SK-N-SH (cell line): ENCODE results near the gene F13B. TPM values are rescaled to one million over a fixed set of nuclear protein-coding genes. Genes with fewer than 3 reads are reported as not detected.

ENCODE experiments used
- CTCF ChIA-PET: fragments of 300-600, 350-600 bp; formaldehyde crosslinking; extraction: SDS; loops from one replicate; lab custom pipeline; 2021; lab: Yijun Ruan, JAX
- POLR2A ChIA-PET: fragments of 350-600 bp; sonication (Branson Sonifier 250); formaldehyde crosslinking; extraction: SDS; loops from one replicate; lab custom pipeline; 2020; ENCODE audit warnings: antibody characterized with exemption, inconsistent platforms; lab: Yijun Ruan, JAX
- DNase-seq: peaks from one replicate; pipeline ENCODE4 v3.0.0; 2012
- H2AFZ ChIP-seq: fragments of 200-600 bp; sonication (generic); 2 replicates; pipeline ENCODE4 v1.8.1; 2016; ENCODE audit warnings: antibody characterized with exemption, mild to moderate bottlenecking, low read depth
- H3F3A ChIP-seq: fragments of 200-600 bp; sonication (generic); replicated peaks from 2 replicates; pipeline ENCODE3; 2016; ENCODE audit warnings: antibody characterized with exemption, mild to moderate bottlenecking; ENCODE audit not compliant: insufficient read depth
- H3K27ac ChIP-seq, 2 experiments: fragments of 200-500 bp in 1 of 2; fragments of 200-600 bp in 1 of 2; sonication (Bioruptor generic) in 1 of 2; sonication (generic), shearing (Covaris generic) in 1 of 2; 2 replicates each; pipeline versions ENCODE4 v1.5.1 to v1.6.1; 2014 to 2016; ENCODE audit warnings: low read depth in 2 of 2, inconsistent platforms in 1 of 2, low read length in 1 of 2, mild to moderate bottlenecking in 1 of 2, mixed read lengths in 1 of 2
- H3K27me3 ChIP-seq: fragments of 200-600 bp; sonication (generic), shearing (Covaris generic); 2 replicates; pipeline ENCODE4 v1.6.1; 2016; ENCODE audit warnings: mixed run types; ENCODE audit not compliant: insufficient read depth
- H3K36me3 ChIP-seq, 2 experiments: fragments of 200-500 bp in 1 of 2; fragments of 200-600 bp in 1 of 2; sonication (Bioruptor generic) in 1 of 2; sonication (generic) in 1 of 2; replicated peaks in 1 of 2; 2 replicates each; pipeline versions ENCODE3 to v1.5.1; 2014 to 2016; ENCODE audit warnings: low read length in 1 of 2, mild to moderate bottlenecking in 1 of 2; ENCODE audit not compliant: insufficient read depth in 2 of 2, control insufficient read depth in 1 of 2
- H3K4me1 ChIP-seq, 2 experiments: fragments of 200-500 bp in 1 of 2; fragments of 200-600 bp in 1 of 2; sonication (Bioruptor generic) in 1 of 2; sonication (generic), shearing (Covaris generic) in 1 of 2; 2 replicates each; pipeline versions ENCODE4 v1.5.1 to v1.6.1; 2014 to 2016; ENCODE audit warnings: low read depth in 1 of 2, low read length in 1 of 2, mixed run types in 1 of 2; ENCODE audit not compliant: insufficient read depth in 2 of 2, control insufficient read depth in 1 of 2
- H3K4me2 ChIP-seq: fragments of 200-600 bp; sonication (generic), shearing (Covaris generic); 2 replicates; pipeline ENCODE4 v1.6.1; 2017; ENCODE audit warnings: mixed run types
- H3K4me3 ChIP-seq, 2 experiments: fragments of 200-500 bp in 1 of 2; fragments of 200-600 bp in 1 of 2; sonication (Bioruptor generic) in 1 of 2; sonication (generic), shearing (Covaris generic) in 1 of 2; 2 replicates each; pipeline versions ENCODE4 v1.5.1 to v1.8.1; 2014 to 2016; ENCODE audit warnings: low read depth in 2 of 2, inconsistent platforms in 1 of 2, low read length in 1 of 2, mild to moderate bottlenecking in 1 of 2, mixed read lengths in 1 of 2, moderate library complexity in 1 of 2
- H3K79me2 ChIP-seq: fragments of 200-600 bp; sonication (generic); 2 replicates; pipeline ENCODE4 v1.8.1; 2017; ENCODE audit warnings: mild to moderate bottlenecking; ENCODE audit not compliant: insufficient read depth
- H3K9ac ChIP-seq: fragments of 200-600 bp; sonication (generic); 2 replicates; pipeline ENCODE4 v1.6.1; 2017; ENCODE audit warnings: mixed run types
- H3K9me2 ChIP-seq: fragments of 200-600 bp; sonication (generic); 2 replicates; pipeline ENCODE4 v1.6.1; 2017; ENCODE audit warnings: mixed run types
- H3K9me3 ChIP-seq: fragments of 200-600 bp; sonication (generic); 2 replicates; pipeline ENCODE4 v1.6.1; 2017; ENCODE audit warnings: mixed run types, mild to moderate bottlenecking, moderate library complexity
- H4K20me1 ChIP-seq: fragments of 200-600 bp; sonication (generic); 2 replicates; pipeline ENCODE4 v1.6.1; 2017; ENCODE audit warnings: mild to moderate bottlenecking, mixed run types; ENCODE audit not compliant: insufficient read depth
- EZH2phosphoT487 ChIP-seq: fragments of 200-600 bp; sonication (generic); IDR thresholded peaks from 2 replicates; pipeline ENCODE4 v1.6.1; 2017; ENCODE audit warnings: low read depth, mixed run types, mild to moderate bottlenecking, antibody characterized with exemption, moderate library complexity, borderline replicate concordance
- FOSL2 ChIP-seq: IDR thresholded peaks from 2 replicates; pipeline ENCODE4 v1.4.0; 2012; ENCODE audit warnings: low read depth, mild to moderate bottlenecking, moderate library complexity, borderline replicate concordance
- GABPA ChIP-seq: IDR thresholded peaks from 2 replicates; pipeline ENCODE4 v1.4.0; 2012; ENCODE audit warnings: low read depth, mild to moderate bottlenecking
- JUND ChIP-seq: IDR thresholded peaks from 2 replicates; pipeline ENCODE4 v1.4.0; 2012
- MEF2A ChIP-seq: IDR thresholded peaks from 2 replicates; pipeline ENCODE4 v1.4.0; 2012; ENCODE audit warnings: low read depth, borderline replicate concordance
- NRF1 ChIP-seq: IDR thresholded peaks from 2 replicates; pipeline ENCODE4 v1.6.1; 2012; ENCODE audit warnings: low read depth, mild to moderate bottlenecking, low read length
- POLR2AphosphoS5 ChIP-seq: IDR thresholded peaks from 2 replicates; pipeline ENCODE4 v1.6.1; 2012; ENCODE audit warnings: low read depth, low read length
- RFX5 ChIP-seq: IDR thresholded peaks from 2 replicates; pipeline ENCODE4 v1.6.1; 2012; ENCODE audit warnings: mild to moderate bottlenecking, improper control_type of control experiment, low read length
- SIN3A ChIP-seq: IDR thresholded peaks from 2 replicates; pipeline ENCODE4 v1.6.1; 2012; ENCODE audit warnings: low read depth, mild to moderate bottlenecking, low read length, moderate library complexity, borderline replicate concordance
- SMC3 ChIP-seq: IDR thresholded peaks from 2 replicates; pipeline ENCODE4 v1.6.1; 2012; ENCODE audit warnings: low read depth, low read length, improper control_type of control experiment
- TCF12 ChIP-seq: IDR thresholded peaks from 2 replicates; pipeline ENCODE4 v1.4.0; 2012
- TEAD4 ChIP-seq: IDR thresholded peaks from 2 replicates; pipeline ENCODE4 v1.4.0; 2012; ENCODE audit warnings: mild to moderate bottlenecking, borderline replicate concordance; ENCODE audit not compliant: insufficient read depth
- USF2 ChIP-seq: fragments of 150-350 bp; IDR thresholded peaks from 2 replicates; pipeline ENCODE4 v1.6.1; 2017; ENCODE audit warnings: antibody characterized with exemption, low read length, low read depth, borderline replicate concordance
- YY1 ChIP-seq: IDR thresholded peaks from 2 replicates; pipeline ENCODE4 v1.4.0; 2012; ENCODE audit warnings: low read depth, mild to moderate bottlenecking
- ZBTB33 ChIP-seq: IDR thresholded peaks from 2 replicates; pipeline ENCODE4 v1.4.0; 2012; ENCODE audit warnings: low read depth, borderline replicate concordance
- WGBS: methylation state at CpG from one replicate; pipeline ENCODE4 v1.1.6; 2017; ENCODE audit warnings: low lambda C conversion rate; 5-methylcytosine and 5-hydroxymethylcytosine counted together
- polyA plus RNA-seq, 3 experiments: library from polyadenylated mRNA; depleted of rRNA; stranded (reverse); fragments of >200 nt; gene quantifications; 2 replicates each; pipeline ENCODE4 v1.2.3, GENCODE V29; 2012
- TF ChIP-seq, protein P1 (sequence below): IDR thresholded peaks from 2 replicates; pipeline ENCODE4 v1.4.0; 2012; ENCODE audit warnings: low read depth, borderline replicate concordance
- TF ChIP-seq, protein P2 (sequence below): fragments of 200-600 bp; sonication (generic); IDR thresholded peaks from 2 replicates; pipeline ENCODE4 v1.6.1; 2017; ENCODE audit warnings: antibody characterized with exemption, mild to moderate bottlenecking, moderate library complexity

F13B gene
- polyA plus RNA-seq, 1 of the 3 experiments (the other 2 are of a cell fraction) = not detected

DNA sequence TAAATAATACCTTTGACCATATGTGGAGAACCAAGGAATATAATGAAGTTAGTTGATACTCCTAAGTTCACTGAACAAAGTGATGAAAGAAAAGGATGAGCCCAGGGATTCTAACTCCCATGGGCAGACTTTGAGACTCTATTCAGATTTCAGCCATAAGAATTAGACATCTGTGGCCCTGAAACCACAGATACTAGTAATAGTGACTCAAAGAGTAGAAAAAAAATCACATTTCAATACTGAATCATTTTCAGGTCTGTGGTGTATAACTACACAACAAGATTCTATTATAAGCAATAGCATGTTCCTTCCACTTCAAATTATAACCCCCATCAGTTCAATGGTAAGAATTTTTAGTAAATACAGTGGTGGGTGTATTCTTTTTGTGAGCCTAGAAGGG lies 16.4 kb upstream of the F13B start (continued):
- no peak for TF ChIP-seq USF2

DNA sequence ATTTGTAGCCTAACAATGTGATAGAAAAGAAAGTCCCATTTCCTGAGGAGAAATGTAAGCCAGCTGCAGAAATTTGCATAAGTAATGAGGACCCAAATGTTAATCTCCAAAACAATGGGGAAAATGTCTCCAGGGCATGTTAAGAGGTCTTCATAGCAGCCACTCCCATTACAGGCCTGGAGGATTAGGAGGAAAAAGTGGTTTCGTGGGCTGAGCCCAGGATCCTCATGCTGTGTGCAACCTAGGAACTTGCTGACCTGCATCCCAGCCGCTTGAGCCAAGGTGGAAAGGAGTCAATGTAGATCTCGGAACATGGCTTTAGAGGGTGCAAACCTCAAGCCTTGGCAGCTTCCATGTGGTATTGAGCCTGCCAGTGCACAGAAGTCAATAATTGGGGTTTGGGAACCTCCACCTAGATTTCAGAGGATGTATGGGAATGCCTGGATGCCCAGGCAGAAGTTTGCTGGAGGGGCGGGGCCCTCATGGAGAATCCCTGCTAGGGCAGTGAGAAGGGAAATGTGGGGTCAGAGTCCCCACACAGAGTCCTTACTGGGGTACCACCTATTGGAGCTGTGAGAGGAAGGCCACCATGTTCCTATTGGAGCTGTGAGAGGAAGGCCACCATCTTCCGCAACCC lies 14.2 kb upstream of the F13B start:
- H3K36me3 ChIP-seq = peaks cover 37 to 47% of the 10 kb centered on the region in 2 experiments
- ChIA-PET CTCF (interaction anchor here (0.6 to 1.1 kb wide), 2 partner anchors 11 to 388 kb away, joined by 3 read pairs; no protein-coding TSS in a partner anchor), POLR2A (no interaction called here)
- no peaks in the 10 kb centered on the region for H3K27me3 ChIP-seq
- 0 out of 2 replicates have a peak, but pooled peaks cover under 1% of the 10 kb centered on the region for H3K9me2 ChIP-seq
- TF ChIP-seq RFX5 (no peak), SIN3A (no peak), JUND (no peak), TCF12 (no peak), POLR2AphosphoS5 (no peak), EZH2phosphoT487 (no peak), GABPA (no peak), ZBTB33 (no peak), FOSL2 (no peak)
- TF ChIP-seq, protein P1, sequence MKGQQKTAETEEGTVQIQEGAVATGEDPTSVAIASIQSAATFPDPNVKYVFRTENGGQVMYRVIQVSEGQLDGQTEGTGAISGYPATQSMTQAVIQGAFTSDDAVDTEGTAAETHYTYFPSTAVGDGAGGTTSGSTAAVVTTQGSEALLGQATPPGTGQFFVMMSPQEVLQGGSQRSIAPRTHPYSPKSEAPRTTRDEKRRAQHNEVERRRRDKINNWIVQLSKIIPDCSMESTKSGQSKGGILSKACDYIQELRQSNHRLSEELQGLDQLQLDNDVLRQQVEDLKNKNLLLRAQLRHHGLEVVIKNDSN = no peak
- 94% methylated on average over 5 of the region's 5 CpGs for WGBS
- H3F3A ChIP-seq = no peaks in the 10 kb centered on the region
- H3K9me3 ChIP-seq = peaks cover 4% of the 10 kb centered on the region; the same call in 1 of the 2 replicates
- no peaks in the 10 kb centered on the region for H4K20me1 ChIP-seq
- H3K27ac ChIP-seq = no peak overlapping the region
- no peak for DNase-seq
- no peaks in the 10 kb centered on the region for H3K4me1 ChIP-seq
- no peaks in the 10 kb centered on the region for H3K79me2 ChIP-seq
- no peak overlapping the region for H3K9ac ChIP-seq
- H3K4me2 ChIP-seq = no peak overlapping the region
- no peak overlapping the region for H2AFZ ChIP-seq
- no peak overlapping the region; a peak in 1 of 4 replicates for H3K4me3 ChIP-seq

GRCh38 chr1:197080323-197080722 lies 13.3 kb upstream of the F13B start:
- no peak overlapping the region for H3K4me2 ChIP-seq
- H4K20me1 ChIP-seq = no peaks in the 10 kb centered on the region
- TF ChIP-seq YY1 (no peak), TEAD4 (no peak), SMC3 (no peak), RFX5 (no peak), MEF2A (no peak), NRF1 (no peak), GABPA (no peak), JUND (no peak)
- TF ChIP-seq, protein P2, sequence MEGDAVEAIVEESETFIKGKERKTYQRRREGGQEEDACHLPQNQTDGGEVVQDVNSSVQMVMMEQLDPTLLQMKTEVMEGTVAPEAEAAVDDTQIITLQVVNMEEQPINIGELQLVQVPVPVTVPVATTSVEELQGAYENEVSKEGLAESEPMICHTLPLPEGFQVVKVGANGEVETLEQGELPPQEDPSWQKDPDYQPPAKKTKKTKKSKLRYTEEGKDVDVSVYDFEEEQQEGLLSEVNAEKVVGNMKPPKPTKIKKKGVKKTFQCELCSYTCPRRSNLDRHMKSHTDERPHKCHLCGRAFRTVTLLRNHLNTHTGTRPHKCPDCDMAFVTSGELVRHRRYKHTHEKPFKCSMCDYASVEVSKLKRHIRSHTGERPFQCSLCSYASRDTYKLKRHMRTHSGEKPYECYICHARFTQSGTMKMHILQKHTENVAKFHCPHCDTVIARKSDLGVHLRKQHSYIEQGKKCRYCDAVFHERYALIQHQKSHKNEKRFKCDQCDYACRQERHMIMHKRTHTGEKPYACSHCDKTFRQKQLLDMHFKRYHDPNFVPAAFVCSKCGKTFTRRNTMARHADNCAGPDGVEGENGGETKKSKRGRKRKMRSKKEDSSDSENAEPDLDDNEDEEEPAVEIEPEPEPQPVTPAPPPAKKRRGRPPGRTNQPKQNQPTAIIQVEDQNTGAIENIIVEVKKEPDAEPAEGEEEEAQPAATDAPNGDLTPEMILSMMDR = no peak
- WGBS = 51% methylated on average over 2 of the region's 2 CpGs
- H3K4me3 ChIP-seq = no peak overlapping the region
- H3K9ac ChIP-seq = no peak overlapping the region
- no peaks in the 10 kb centered on the region for H3K9me2 ChIP-seq
- no peak for DNase-seq
- ChIA-PET CTCF (no interaction called here), POLR2A (no interaction called here)
- no peaks in the 10 kb centered on the region for H3K4me1 ChIP-seq
- peaks cover 4% of the 10 kb centered on the region; the same call in 1 of the 2 replicates for H3K9me3 ChIP-seq
- H2AFZ ChIP-seq = no peak overlapping the region
- no peak overlapping the region for H3K27ac ChIP-seq
- peaks cover 28 to 38% of the 10 kb centered on the region in 2 experiments for H3K36me3 ChIP-seq
- no peaks in the 10 kb centered on the region for H3K27me3 ChIP-seq
- no peaks in the 10 kb centered on the region for H3F3A ChIP-seq
- no peaks in the 10 kb centered on the region for H3K79me2 ChIP-seq
